HG02759 (cell line): ENCODE data around the gene TPRG1L.

Source experiments
- ATAC-seq: cut with Tn5 transposase; IDR thresholded peaks from one replicate; pipeline ENCODE4 v1.9.1; 2021; ENCODE audit warnings: mild to moderate bottlenecking, moderate library complexity; ENCODE audit not compliant: unreplicated experiment

The TPRG1L gene

DNA sequence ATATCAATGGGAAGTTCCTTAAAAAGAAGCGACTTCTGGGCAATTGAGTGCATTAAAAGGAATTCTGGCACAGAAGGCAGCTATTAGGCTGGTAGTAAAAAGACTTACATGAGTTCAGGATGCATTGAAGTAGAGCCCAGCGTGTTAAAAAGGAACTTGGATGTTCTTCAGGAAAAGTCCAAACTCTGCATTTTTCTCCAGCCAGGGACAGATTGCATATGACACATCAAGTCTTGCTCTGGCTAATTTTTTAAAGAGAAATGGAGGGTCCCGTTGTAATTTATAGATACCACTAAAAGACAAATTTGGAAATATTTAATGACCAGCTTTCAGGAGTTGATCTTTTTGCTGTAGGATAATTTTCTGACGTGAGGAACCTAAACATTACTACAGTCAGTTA is 1.2 kb downstream of the TPRG1L start:
- ATAC-seq: no peak

DNA sequence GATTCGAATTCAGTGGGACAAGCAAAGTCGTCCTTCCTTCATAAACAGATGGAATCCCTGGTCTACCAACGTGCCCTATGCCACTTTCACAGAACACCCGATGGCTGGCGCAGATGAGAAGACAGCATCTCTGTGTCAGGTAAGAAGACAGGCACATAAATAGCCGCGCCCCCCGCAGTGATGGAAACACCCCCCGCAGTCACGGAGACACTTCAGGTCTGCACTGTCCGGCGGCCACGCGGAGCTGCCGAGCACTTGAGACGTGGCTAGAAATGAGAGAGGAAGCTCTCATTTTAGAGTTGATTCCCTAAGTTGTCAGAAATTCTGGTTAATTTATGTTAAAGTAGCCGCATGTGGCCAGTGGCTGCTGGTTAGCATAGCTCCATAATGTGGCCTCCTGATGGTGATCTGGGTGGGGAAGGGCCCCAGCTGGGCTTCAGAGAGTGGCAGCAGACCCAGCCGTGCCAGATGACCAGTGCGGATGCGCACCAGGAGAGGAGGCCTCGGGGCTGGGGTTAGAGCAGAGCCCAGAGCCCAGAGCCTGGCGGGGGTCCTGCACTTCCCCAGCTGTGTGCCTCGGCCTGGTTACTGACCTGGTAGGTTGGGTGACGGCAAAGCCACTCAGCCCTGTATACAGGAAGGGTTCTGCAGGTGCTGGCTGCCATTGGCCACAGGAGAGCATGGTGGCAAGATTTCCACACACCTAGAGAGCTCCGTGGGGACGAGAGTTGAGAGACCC is 2.9 kb downstream of the TPRG1L start:
- no peak for ATAC-seq

DNA sequence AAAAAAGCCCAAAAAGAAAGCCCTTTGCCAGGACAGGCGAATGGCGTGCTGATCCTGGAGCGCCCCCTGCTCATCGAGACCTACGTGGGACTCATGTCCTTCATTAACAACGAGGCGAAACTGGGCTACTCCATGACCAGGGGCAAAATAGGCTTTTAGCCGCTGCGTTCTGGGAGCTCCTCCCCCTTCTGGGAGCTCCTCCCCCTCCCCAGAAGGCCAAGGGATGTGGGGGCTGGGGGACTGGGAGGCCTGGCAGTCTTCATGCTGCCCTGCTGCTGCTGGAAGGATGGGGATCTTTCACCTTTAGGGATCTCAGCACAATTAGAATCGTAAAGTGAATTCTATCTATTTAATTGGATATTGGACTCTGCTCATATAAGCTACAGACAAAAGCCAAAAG is 3.6 kb downstream of the TPRG1L start:
- ATAC-seq: no peak

DNA sequence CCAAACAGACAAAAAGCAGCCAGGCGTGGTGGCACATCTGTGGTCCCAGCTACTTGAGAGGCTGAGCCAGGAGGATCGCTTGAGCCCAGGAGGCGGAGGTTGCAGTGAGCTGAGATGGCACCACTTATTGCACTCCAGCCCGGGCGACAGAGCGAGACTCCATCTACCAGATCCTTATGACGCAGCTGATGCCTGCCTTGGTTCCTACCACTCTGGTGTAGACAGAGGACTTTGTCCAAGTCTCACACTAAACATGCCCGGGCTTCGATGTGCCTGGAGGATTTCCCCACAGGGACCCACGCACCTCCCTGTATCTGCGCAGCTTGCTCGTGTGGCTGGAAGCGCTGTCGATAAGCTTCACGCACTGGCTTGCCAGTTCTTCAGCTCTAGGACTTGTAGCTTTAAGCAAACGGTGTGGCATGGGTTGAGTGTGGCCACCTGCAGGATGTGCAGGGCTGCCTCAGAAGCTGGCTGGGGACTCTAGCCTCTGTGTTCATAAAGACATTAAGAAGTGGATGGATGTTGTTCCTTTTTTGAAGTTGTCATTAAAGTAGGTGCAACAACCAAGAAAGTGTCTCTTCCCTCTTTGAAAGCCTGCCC is 4.8 kb downstream of the TPRG1L start:
- no peak for ATAC-seq

DNA sequence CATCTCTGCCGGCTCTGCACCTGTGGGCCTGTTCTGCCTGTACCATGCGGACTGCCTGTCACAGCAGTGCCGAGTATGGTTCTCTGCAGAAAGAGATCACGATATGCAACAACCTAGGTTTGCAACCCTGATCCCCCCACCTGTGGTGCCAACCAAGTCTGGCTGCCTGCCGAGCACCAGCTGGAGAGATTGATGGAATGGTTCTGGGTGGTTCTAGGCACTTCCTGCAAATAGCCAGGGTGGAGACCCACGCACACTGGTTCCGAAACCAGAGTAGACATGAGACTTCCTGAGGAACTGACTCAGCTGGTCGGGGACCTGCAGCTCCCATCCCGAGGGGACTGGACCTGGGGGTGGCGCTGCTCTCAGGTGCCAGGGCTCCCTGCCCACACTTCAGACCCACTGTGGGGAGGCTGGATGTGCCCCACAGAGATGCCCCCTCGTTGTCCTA is 5.4 kb downstream of the TPRG1L start:
- ATAC-seq: no peak

DNA sequence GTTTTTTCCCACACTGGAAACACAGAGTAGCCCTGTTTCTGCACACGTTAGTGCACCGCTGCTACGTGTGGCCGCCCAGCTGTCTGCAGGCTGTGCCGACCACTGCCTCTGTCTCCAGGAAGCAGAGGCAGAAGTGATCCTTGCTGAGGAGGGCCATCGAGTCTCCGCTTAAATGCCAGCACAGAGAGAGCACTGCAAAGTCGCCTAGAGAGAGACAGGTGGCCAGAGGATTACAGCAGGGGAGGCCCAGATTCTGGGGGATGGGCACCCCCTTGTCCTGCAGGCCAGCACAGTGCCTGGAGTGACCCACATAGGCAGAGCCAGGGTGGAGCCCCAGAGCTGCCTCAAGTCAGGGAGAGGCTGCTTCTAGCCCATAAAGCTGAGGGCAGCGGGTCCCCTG is 6.1 kb downstream of the TPRG1L start:
- no peak for ATAC-seq

DNA sequence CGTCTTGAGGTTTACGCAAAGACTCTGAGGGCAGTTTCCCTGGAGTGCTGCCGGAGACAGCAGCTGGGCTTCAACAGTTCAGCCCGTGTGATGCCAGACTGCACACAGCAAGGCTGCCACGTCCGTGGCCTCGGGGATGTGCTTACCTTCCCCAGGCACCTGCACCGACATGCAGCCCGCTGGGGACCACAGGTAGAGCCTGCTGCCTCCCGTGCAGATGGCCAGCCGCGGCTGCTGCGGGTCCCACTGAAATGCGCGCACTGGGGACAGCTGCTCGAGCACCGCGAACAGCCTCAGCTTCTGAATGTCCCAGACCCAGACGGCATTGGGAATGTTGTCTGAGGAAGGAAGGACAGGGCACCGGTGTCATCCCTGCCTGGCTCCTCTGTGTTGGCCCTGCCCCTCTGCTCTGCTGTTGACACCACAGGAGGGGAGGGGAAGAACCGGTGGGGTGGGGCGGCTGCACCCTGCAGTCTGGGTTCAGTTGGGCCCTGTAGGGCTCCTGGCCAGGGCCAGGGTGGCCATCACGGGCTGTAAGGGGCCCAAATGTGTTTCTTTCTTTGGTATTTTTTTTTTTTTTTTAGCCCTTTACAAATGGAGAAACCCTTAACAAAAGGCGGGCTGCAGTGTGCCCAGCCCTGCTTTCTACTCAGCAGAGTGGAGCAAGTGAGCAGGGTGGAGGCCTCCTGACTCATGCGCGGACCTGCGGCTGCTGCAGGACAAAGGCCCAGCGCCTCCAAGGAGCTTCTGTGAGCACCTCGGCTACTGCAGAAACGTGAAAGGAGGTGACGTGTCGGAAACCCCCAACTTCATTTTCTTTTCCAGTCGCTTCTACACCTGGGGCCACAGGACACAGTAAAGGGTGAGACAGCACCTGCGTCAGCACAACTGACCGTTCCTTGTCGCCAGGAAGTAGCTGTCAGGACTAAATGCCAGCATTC is 6.8 kb downstream of the TPRG1L start:
- no peak for ATAC-seq

DNA sequence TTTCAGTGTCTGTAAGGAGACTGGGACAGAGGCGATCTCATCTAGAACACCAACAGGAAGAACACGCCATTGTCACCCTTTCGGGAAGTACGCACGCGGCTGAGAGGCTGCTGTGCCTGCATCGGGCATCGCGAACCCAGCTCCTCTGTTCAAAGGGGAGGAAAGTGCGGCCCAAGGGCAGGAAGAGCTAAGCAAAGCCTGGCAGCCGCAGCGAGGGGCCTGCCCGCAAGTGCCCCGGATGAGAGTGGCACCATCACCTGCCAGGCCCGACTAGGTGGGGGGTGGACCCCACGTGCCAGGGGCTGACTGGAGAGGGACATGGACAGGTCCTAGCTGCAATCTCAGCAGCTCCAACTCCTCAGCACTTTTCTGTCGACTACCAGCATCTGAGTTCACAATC is 7.5 kb downstream of the TPRG1L start:
- ATAC-seq: no peak

DNA sequence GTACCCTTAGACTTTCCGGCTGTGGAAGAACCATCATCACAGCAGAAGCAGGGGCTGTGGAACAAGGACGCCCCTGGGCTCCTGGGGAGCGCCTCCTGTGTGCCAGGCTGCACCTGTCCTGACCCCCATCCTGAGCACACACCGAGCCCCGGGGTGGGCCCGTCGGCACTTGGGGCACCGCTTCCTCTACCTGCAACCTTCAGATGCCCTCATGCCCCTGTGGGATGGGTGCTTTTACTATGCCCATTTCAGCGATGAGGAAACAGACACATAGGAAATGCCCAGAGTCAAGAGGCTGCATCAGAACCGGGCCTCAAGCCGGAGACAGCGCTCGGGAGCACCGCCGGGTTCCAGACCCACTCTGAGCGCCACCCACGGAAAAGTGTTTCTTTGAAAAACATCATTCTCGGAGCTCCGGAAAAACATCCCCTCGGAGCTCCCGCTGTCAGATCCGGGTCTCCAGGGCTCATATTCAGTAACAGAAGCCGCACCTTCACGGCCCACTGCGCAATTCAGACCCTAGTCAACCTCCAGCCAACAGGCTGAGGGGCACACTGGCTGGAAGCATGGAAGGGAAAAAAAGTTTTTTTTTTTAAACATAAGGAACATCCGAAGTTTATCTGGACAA is 8.0 kb downstream of the TPRG1L start:
- ATAC-seq: no peak

DNA sequence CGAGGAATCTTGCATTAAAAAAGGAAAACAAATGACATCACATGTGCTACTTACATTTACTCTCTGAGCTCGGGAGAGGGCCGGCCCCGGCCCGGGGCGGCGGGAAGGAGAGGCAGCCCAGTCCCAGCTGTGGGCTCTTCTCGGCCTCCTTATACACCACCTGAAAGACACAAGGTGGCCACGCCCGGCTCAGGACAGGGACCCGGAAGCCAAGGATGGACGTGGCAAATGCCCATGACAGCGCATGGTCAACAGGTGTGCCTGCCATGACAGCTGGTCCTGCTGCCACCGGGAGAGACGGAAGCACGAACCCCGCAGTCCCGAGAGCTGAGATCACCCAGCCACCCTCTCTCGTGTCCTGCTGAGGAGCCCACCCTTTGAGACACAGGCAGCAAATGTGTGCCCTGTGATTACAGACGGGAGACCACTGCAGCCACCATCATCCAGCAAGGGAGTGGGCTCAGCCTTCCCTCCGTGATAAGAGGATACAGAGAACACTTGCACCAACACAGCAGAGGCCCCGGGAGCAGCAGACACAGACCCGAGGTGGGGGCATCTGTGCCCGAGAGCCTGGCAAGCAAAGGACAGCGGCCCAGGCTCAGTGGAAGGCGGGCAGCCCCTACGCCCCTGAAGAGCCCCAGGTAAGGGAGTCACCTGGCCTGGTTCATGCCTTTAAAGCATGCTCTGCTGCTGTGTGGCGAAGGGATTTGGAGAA is 8.7 kb downstream of the TPRG1L start:
- ATAC-seq: no peak

DNA sequence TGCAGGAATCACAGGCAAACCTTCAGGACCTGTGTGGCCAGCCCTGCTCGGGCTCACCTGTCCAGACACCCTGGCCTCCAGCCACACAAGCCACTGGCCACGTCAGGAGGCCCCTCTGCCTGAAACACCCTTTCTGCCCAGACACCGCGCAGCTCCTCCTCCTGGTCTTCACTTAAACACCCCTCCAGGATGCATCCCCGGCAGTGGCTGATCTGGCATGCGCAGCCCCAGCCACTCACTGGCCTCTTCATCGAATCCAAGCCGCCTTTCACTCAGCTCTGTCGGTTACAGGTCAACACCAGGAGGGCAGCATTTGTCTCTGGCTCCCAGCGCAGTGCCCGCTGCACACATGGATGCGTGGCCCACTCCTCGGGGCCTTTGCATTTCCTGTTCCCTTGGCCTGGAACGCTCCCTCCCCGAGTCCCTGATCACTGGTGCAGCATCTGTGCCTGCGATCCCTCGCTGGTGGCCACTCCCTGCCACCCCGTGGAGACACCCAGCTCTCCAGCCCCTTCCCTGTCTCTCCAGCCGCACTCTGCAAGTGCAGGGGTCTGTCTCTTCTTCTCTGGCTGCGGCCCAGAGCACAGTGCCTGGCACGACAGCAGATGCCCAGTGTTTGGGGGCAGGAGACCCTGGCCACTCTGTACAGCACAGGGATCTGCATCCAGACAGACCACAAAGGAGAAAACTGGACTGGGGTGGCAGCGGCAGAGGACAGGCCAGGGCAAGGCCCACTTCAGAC is 9.4 kb downstream of the TPRG1L start:
- ATAC-seq: no peak

DNA sequence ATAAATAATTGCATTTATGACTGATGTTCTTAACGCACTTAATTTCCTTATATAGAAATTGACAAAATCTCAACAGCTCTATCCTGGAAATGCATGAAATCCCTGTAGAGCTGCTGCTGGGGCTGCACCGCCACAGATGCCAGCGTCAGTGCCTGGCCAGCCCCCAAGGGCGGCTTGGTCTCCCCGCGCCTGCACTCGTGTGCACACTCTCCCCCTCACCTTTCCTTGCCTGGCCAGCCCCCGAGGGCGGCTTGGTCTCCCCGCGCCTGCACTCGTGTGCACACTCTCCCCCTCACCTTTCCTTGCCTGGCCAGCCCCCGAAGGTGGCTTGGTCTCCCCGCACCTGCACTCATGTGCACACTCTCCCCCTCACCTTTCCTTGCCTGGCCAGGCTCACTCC is 11.3 kb downstream of the TPRG1L start:
- no peak for ATAC-seq

DNA sequence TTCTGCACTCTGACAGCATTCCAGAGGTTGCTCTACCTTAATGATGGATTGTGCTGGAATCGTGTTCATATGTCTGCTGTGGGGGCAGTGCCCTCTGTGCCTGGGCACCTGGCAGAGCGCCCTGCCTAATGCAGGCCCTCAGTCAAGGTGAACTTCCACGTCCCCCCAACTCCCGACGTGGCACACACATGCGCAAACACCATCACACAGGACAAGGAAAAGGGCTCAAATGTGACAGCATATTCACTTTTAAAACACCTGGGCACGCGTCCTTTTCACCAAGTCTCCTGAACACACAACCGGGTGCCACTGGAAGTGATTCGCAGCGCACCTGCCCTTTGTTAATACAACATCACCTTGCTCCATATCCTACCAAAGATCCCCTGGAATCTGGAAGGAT is 11.7 kb downstream of the TPRG1L start:
- no peak for ATAC-seq

DNA sequence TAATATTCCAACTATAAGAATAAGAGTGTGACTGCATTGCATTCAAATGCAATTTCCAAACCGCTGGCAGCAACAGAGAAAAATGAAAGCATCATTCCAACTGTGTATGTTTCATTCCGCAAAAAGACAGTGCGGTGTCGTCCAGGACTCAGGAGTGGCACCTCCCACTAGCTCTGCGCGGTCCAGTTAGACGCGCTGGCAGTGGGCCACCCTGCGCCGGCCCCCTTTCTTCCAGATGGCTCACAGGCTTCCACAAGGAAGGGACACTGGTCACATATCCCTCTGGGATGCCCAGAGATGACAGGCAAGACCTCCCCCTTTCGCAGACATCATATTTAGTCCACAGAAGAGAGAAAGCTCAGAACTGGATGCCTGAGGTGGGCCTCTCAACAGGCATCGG is 13.2 kb downstream of the TPRG1L start:
- no peak for ATAC-seq

DNA sequence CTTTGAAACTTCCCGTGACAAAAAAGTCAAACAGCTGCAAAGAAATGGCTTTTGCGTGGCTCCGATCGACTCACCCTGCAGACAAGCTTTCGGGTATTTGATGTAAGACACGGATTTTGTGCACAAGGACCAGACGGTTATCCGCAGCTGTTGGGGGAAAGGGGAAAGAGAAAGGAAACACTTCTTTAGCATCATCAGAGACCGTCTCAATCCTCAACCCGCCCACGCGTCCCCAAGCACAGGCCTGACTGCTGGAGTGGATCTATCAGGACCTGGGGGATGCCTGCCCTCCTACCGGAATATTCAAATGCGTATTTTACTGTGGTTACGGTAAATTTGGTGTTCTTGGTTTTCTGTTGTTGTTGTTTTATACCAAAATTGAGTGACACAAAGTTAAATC is 13.9 kb downstream of the TPRG1L start:
- no peak for ATAC-seq

DNA sequence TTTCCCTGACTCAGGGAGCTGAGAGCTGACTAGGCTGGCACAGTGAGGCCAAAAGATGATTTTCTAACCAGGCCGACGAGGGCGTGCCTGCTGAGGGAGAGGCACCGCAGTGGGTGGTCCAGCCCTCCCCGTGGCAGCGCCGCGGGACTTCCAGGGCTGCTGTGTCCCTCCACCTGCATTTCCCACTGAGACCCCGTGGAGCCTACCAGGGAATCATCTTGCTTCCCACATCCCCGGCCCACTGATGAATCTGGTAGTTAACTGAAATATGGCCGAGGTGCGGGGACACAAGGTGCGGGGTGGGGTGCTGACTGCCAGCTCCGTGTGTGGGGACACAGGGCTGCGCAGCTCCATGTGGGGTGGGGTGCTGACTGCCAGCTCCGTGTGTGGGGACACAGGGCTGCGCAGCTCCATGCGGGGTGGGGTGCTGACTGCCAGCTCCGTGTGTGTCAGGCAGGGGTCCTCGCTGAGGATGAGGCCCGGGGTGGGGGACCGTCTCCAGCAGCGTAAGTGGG is 14.6 kb downstream of the TPRG1L start:
- no peak for ATAC-seq

DNA sequence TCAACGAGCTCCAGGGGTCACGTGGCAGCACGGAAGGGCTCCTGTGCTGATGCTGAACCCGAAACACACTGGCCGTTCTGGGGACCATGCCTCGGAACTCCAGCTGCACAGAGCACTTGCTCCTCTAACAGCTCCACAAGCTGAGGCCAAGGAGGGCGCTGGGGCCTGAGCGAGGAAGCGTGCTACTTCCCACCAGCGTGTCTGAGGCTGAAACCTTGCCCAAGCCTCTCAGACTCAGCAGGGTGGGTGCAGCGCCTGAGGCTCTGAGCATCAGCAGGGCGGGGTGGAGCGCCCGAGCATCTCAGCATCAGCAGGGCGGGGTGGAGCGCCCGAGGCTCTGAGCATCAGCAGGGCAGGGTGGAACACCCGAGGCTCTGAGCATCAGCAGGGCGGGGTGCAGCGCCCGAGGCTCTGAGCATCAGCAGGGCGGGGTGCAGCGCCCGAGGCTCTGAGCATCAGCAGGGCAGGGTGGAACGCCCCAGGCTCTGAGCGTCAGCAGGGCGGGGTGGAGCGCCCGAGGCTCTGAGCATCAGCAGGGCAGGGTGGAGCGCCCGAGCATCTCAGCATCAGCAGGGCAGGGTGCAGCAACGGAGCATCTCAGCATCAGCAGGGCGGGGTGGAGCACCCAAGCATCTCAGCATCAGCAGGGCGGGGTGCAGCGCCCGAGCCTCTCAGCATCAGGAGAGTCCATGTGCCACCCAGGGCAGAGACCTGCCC is 15.5 kb downstream of the TPRG1L start:
- ATAC-seq: no peak

DNA sequence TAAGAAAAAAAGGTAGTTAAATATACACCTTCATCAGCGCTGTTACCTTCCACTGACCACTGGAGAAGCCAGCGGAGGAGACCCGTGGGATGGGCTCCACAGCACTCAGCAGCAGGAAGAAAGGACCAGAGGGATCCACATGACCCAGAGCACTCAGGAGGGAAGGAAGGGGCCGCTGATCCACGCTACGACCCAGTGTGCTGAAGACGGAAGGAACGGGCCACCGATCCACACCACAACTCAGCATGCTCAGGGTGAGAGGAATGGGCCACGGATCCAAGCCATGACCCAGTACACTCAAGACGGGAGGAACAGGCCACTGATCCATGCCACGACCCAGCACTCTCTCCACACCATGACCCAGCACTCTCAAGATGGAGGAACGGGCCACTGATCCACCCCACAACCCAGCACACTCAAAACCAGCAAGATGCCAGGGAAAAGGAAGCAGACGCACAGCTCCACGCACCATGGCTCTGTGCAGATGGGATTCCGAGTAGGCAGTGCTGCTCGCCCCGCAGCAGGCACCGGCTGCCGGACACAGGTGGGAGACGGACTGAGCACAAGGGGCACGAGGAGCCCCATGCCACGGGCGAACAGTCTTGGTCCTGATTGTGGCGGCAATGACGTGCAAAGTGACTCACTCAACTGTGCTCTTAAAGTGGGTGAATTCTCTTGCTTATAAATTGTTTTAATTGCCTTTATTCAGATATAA is 16.4 kb downstream of the TPRG1L start:
- ATAC-seq: no peak
